Neural cell (in vitro differentiated cells): Measurements from ENCODE around the gene ENGASE.

Experiments used
- CTCF ChIP-seq: fragments of 450-650 bp; IDR thresholded peaks from 2 replicates; pipeline ENCODE4 v1.5.1; 2014; ENCODE audit warnings: antibody characterized with exemption, mild to moderate bottlenecking, moderate library complexity; ENCODE audit not compliant: poor library complexity, severe bottlenecking
- EP300 ChIP-seq: fragments of 450-650 bp; conservative IDR thresholded peaks from 2 replicates; pipeline ENCODE4 v1.6.1; 2014; ENCODE audit warnings: antibody characterized with exemption, mild to moderate bottlenecking, moderate library complexity; ENCODE audit not compliant: poor library complexity, severe bottlenecking
- EZH2 ChIP-seq: fragments of 200-600, 300-800 bp; shearing (Covaris generic), sonication (generic); IDR thresholded peaks from 2 replicates; pipeline ENCODE4 v1.6.1; 2014; ENCODE audit warnings: antibody characterized with exemption, low read length, borderline replicate concordance, mild to moderate bottlenecking; ENCODE audit not compliant: insufficient read depth, poor library complexity, severe bottlenecking
- MXI1 ChIP-seq: fragments of 450-650 bp; conservative IDR thresholded peaks from 2 replicates; pipeline ENCODE4 v1.6.1; 2014; ENCODE audit warnings: antibody characterized with exemption, mild to moderate bottlenecking; ENCODE audit not compliant: poor library complexity, severe bottlenecking
- POLR2AphosphoS5 ChIP-seq: IDR thresholded peaks from 2 replicates; pipeline ENCODE4 v1.6.1; 2012
- RAD21 ChIP-seq: fragments of 450-650 bp; conservative IDR thresholded peaks from 2 replicates; pipeline ENCODE4 v1.6.1; 2014; ENCODE audit warnings: antibody characterized with exemption, mild to moderate bottlenecking, moderate library complexity
- REST ChIP-seq: IDR thresholded peaks from 2 replicates; pipeline ENCODE4 v1.6.1; 2012; ENCODE audit warnings: borderline replicate concordance
- SMC3 ChIP-seq: fragments of 450-650 bp; conservative IDR thresholded peaks from 2 replicates; pipeline ENCODE4 v1.6.1; 2014; ENCODE audit warnings: antibody characterized with exemption, mild to moderate bottlenecking, moderate library complexity; ENCODE audit not compliant: poor library complexity
- TAF1 ChIP-seq: IDR thresholded peaks from 2 replicates; pipeline ENCODE4 v1.6.1; 2012; ENCODE audit warnings: low read depth

- no peak for TF ChIP-seq CTCF
- no peak for TF ChIP-seq REST
- TF ChIP-seq POLR2AphosphoS5 = no peak
- no peak for TF ChIP-seq SMC3
- TF ChIP-seq EZH2 = no peak
- TF ChIP-seq TAF1 = no peak
- no peak for TF ChIP-seq EP300
- TF ChIP-seq RAD21 = no peak
- no peak for TF ChIP-seq MXI1
These were observed 40.1 kb downstream of the ENGASE start for GRCh38 chr17:79114458-79115301.
